SH-SY5Y (cell line): ENCODE data around the gene ZNF682.

Experiments used
- GATA2 ChIP-seq: IDR thresholded peaks from 2 replicates; pipeline ENCODE4 v1.6.1; 2011; ENCODE audit warnings: mild to moderate bottlenecking, low read depth, low read length
- GATA3 ChIP-seq: IDR thresholded peaks from 2 replicates; pipeline ENCODE4 v1.6.1; 2011; ENCODE audit warnings: low read depth, mild to moderate bottlenecking, low read length, moderate library complexity

Gene ZNF682

DNA sequence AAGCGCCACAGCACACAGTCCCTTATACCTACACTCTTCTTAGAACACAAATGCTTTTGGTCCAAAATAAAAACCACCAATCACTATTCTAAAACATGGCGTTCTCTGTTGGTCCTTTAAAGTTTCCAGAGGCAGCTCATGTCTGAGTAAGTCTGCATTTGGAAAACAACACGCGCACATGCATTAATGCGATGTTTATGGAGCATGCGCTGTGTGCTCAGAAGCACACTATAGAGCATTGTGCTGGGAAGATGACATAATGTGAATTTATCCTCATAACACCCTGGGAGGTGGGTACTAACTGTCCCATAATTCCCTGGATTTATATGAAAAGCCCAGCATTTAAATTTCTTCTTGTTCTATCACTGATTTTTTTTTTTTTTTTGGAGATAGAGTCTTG is 10.7 kb downstream of the ZNF682 start:
- no peak for TF ChIP-seq GATA2
- no peak for TF ChIP-seq GATA3

DNA sequence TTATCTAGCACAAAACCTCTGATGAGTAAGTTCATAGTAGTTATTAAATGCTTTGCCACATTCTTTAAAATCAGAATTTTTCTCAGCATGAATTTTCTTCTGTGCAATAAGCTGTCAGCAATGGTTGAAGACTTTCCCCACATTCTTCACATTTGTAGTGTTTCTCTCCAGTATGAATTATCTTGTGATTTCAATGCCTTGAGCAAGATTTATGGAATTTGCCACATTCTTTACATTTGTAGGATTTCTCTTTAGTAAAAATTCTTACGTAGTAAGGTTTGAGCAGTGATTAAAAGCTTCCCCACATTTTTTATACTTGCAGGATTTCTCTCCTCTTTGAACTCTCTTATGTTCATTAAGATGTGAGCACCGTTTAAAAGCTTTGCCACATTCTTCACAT is 33.6 kb downstream of the ZNF682 start:
- TF ChIP-seq GATA3 = no peak
- no peak for TF ChIP-seq GATA2

DNA sequence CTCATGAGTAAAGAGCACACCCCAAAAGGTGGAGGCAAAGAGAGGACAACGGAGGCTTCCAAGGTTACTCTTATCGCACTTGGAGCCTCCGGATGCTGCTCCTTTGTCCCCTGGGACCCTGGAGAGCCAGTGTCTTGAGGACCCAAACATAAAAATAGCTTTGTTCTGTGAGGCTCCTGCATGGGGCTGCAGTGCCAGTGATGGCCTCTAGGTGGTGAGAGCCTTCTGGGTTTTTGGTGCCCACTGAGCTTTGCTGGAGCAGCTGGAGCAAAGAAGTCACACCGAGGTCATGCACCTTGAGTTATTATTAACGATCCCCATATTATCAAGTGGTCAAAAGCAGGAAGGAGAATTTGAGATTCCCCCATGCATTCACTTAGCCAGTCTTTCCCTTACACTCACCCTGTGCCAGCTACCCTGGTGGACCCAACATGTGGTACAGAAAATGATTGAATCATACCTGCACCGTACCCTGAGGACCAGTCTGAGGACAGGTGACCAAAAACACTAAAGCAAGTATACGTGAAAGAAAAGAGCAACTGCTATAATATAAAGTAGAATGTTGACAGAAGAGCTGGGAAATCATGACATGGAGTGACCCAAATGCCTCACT is 41.5 kb downstream of the ZNF682 start:
- TF ChIP-seq GATA2 (no peak), GATA3 (no peak)

DNA sequence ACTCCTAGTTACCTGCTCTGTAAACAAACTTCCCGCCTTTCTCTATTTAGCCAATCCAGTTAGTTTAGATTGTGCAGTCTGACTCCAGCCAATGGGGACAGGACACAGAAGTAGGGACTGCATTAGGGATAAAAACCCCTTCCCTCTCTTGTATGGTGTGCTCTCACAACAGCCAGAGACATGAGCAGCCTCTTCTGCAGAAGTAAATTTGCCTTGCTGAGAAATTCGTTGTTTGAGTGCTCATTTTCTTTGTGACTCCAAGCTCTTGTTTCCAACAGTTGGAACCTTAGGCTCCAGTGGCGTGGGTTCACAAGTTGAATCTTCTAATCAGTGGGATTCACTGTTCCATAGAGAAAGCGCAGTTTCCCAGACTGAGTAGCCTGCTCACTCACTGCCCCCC is 72.4 kb downstream of the ZNF682 start:
- TF ChIP-seq GATA2 (no peak), GATA3 (no peak)

DNA sequence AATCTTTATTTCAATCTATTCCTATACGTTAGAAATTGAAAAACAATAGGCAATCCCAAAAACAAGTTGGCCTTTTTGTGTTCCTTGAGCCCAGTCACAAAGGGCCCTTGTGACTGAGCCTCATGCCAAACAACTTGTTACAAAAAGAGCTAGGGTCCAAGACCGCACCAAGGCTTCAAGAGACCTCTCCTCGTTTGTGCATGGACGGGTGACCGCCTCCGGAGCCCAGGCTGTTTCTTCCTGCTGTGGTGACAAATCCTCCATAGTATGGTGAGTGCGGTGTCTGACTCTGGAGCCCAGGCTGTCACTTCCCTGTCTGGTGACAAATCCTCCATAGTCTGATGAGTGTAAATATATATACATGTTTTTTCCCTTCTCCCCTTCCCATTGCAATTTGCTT is 74.9 kb downstream of the ZNF682 start:
- TF ChIP-seq GATA3 (no peak), GATA2 (no peak)

DNA sequence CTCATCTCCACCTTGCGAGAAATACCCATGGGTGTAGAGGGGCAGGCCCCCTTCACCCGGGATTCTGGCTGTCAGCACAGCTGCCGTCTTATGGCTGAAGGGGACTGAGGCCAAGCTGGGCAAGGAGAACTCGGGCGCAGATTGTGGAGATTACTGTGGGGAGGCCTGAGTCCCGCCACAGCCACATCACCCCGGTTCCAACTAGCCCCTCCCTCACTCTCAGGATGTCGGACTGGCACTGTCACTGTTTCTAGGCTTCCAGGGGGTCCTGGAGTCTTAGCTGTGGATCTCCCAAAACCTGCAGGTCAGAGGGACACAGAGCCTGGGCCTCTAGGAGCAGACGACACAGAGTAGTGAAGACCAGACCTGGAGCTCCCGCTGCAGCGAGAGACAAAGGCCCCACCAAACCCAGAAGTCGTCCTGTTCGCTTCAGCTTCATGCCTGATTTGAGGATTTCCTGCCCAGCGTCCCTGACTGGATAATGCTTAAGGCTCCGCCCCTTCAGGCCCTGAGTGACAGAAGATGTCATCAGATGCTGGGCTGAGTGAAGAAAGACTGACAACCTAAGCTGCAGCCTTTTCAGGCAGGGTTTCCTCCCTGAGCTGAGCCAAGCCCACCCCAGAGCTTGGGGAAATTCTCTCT is 82.8 kb downstream of the ZNF682 start:
- TF ChIP-seq GATA3 (no peak), GATA2 (no peak)

DNA sequence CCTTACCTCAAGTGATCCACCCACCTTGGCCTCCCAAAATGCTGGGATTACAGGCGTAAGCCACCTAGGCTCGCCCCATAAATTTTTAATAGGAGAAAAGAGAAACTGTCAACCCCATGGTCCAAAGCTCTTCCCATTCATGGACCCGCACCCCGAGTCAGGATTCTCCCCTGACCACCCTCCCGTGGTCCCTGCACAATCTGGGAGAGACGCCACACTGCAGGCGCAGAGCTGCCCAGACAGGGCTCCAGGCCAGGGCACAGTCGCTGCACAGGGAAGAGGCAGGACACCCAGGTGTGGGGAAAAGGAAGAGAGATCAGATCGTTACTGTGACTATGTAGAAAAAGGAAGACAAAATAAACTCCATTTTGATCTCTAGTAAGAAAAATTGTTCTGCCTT is 84.1 kb downstream of the ZNF682 start:
- TF ChIP-seq GATA3 = no peak
- TF ChIP-seq GATA2 = no peak
